HCT116 (cell line): Measurements from ENCODE around the gene SPATS2L. TPM values are rescaled to one million over a fixed set of nuclear protein-coding genes. Genes with fewer than 3 reads are reported as not detected.
A peak's percentile ranks its signal among the peaks of the same experiment; 100 is the strongest.

Experiments used
- ATAC-seq: fragments of 200-7000 bp; cut with Tn5 transposase; 2 replicates; pipeline ENCODE4 v1.9.1; 2020; ENCODE audit warnings: mild to moderate bottlenecking, moderate library complexity
- BruUV-seq: library from RNA; stranded (reverse); fragments of 400-500 nt; replicated peaks from 2 replicates; lab custom pipeline; 2021; lab: Mats Ljungman, UMichigan
- CTCF ChIA-PET: fragments of 300-600 bp; sonication (Branson Sonifier 250); formaldehyde crosslinking; loops from one replicate; lab custom pipeline; 2021; ENCODE audit warnings: antibody characterized with exemption; lab: Charles Lee
- POLR2A ChIA-PET: fragments of 300-600, 350-600 bp; sonication (Branson Sonifier 250); formaldehyde crosslinking; loops from one replicate; lab custom pipeline; 2021; ENCODE audit warnings: antibody characterized with exemption; lab: Charles Lee
- RAD21 ChIA-PET, 2 experiments: fragments of 300-600 bp; sonication (Branson Sonifier 250); formaldehyde crosslinking; loops; one replicate each; lab custom pipeline; 2023; ENCODE audit warnings: low total read pairs in 2 of 2; ENCODE audit not compliant: uncharacterized antibody in 2 of 2, unreplicated experiment in 2 of 2, low non-redundant PET in 1 of 2; lab: Charles Lee
- DNase-seq: peaks from one replicate; pipeline ENCODE4 v3.0.0-alpha.2; 2010; ENCODE audit warnings: low read depth, low spot score
- H2AFZ ChIP-seq: fragments of 200-600 bp; shearing (Covaris generic), sonication (generic); 2 replicates; pipeline ENCODE4 v1.6.1; 2017; ENCODE audit warnings: low read depth, mixed run types, mixed read lengths, antibody characterized with exemption, low read length; ENCODE audit not compliant: poor library complexity, severe bottlenecking
- H3K27ac ChIP-seq: 2 replicates; pipeline ENCODE4 v1.5.1; 2012; ENCODE audit warnings: low read depth, low read length
- H3K27me3 ChIP-seq: fragments of 200-600 bp; sonication (generic); 2 replicates; pipeline ENCODE4 v1.6.1; 2016; ENCODE audit warnings: mixed run types, low read length, mixed read lengths; ENCODE audit not compliant: insufficient read depth
- H3K36me3 ChIP-seq, 2 experiments: fragments of 200-500 bp in 1 of 2; fragments of 200-600 bp in 1 of 2; sonication (Bioruptor generic) in 1 of 2; sonication (generic) in 1 of 2; 2 replicates each; pipeline versions ENCODE4 v1.5.1 to v1.6.1; 2014 to 2016; ENCODE audit warnings: low read length in 2 of 2, inconsistent platforms in 1 of 2, mixed read lengths in 1 of 2, mixed run types in 1 of 2; ENCODE audit not compliant: insufficient read depth in 2 of 2, control insufficient read depth in 1 of 2
- H3K4me1 ChIP-seq, 2 experiments: fragments of 200-600 bp in 1 of 2; sonication (generic) in 1 of 2; 2 replicates each; pipeline versions ENCODE4 v1.5.1 to v1.6.1; 2012 to 2017; ENCODE audit warnings: low read length in 2 of 2, inconsistent platforms in 1 of 2, mild to moderate bottlenecking in 1 of 2, mixed read lengths in 1 of 2, mixed run types in 1 of 2, moderate library complexity in 1 of 2; ENCODE audit not compliant: insufficient read depth in 2 of 2, control insufficient read depth in 1 of 2
- H3K4me2 ChIP-seq: fragments of 200-600 bp; sonication (generic); 2 replicates; pipeline ENCODE4 v1.6.1; 2017; ENCODE audit warnings: mixed run types, low read length, mixed read lengths
- H3K4me3 ChIP-seq, 2 experiments: fragments of 200-600 bp in 1 of 2; sonication (generic) in 1 of 2; replicated peaks in 1 of 2; 2 replicates each; pipeline ENCODE4 v1.5.1; 2011 to 2016; ENCODE audit warnings: low read length in 2 of 2, control low read depth in 1 of 2, low read depth in 1 of 2, mild to moderate bottlenecking in 1 of 2, mixed read lengths in 1 of 2, mixed run types in 1 of 2
- H3K79me2 ChIP-seq: fragments of 200-600 bp; sonication (generic); 2 replicates; pipeline ENCODE4 v1.6.1; 2017; ENCODE audit warnings: mild to moderate bottlenecking, mixed run types, low read length, moderate library complexity, mixed read lengths; ENCODE audit not compliant: insufficient read depth
- H3K9ac ChIP-seq: fragments of 200-600 bp; sonication (generic); 2 replicates; pipeline ENCODE4 v1.6.1; 2016; ENCODE audit warnings: low read length, mixed read lengths
- H3K9me2 ChIP-seq: fragments of 200-600 bp; sonication (generic), shearing (Covaris generic); 2 replicates; pipeline ENCODE4 v1.6.1; 2017; ENCODE audit warnings: mixed run types, mild to moderate bottlenecking, moderate library complexity; ENCODE audit not compliant: insufficient read depth
- H3K9me3 ChIP-seq, 2 experiments: fragments of 200-500 bp in 1 of 2; fragments of 200-600 bp in 1 of 2; sonication (Bioruptor generic) in 1 of 2; sonication (generic) in 1 of 2; 2 replicates each; pipeline ENCODE4 v1.6.1; 2014 to 2017; ENCODE audit warnings: low read length in 2 of 2, mixed read lengths in 2 of 2, inconsistent platforms in 1 of 2, low read depth in 1 of 2, mild to moderate bottlenecking in 1 of 2, mixed run types in 1 of 2, moderate library complexity in 1 of 2; ENCODE audit not compliant: control insufficient read depth in 1 of 2, insufficient read depth in 1 of 2
- H4K20me1 ChIP-seq: fragments of 200-600 bp; sonication (generic), shearing (Covaris generic); 2 replicates; pipeline ENCODE4 v1.6.1; 2017; ENCODE audit warnings: mixed run types, mild to moderate bottlenecking, moderate library complexity; ENCODE audit not compliant: insufficient read depth
- EGR1 ChIP-seq: IDR thresholded peaks from 2 replicates; pipeline ENCODE4 v1.6.1; 2012; ENCODE audit warnings: low read depth
- ELF1 ChIP-seq: IDR thresholded peaks from 2 replicates; pipeline ENCODE4 v1.6.1; 2012; ENCODE audit warnings: low read depth, borderline replicate concordance
- EZH2 ChIP-seq: fragments of 200-600 bp; sonication (generic); IDR thresholded peaks from 2 replicates; pipeline ENCODE4 v1.6.1; 2017; ENCODE audit warnings: antibody characterized with exemption, mixed run types
- POLR2AphosphoS5 ChIP-seq: IDR thresholded peaks from 2 replicates; pipeline ENCODE4 v1.6.1; 2011; ENCODE audit warnings: mild to moderate bottlenecking, low read depth, low read length, moderate library complexity
- RAD21 ChIP-seq: IDR thresholded peaks from 2 replicates; pipeline ENCODE4 v1.6.1; 2012; ENCODE audit warnings: low read depth, mild to moderate bottlenecking
- SIN3A ChIP-seq: IDR thresholded peaks from 2 replicates; pipeline ENCODE4 v1.6.1; 2012; ENCODE audit warnings: low read depth
- TCF7L2 ChIP-seq: IDR thresholded peaks from 2 replicates; pipeline ENCODE4 v1.7.0; 2011; ENCODE audit warnings: borderline replicate concordance, inconsistent platforms; ENCODE audit not compliant: insufficient read depth, insufficient read length; ENCODE audit errors: extremely low read depth
- ZBTB33 ChIP-seq: IDR thresholded peaks from 2 replicates; pipeline ENCODE4 v1.6.1; 2011; ENCODE audit warnings: mild to moderate bottlenecking, low read length, moderate library complexity; ENCODE audit not compliant: insufficient replicate concordance; ENCODE audit errors: extremely low read depth
- ZFX ChIP-seq: fragments of 450-650 bp; IDR thresholded peaks from 2 replicates; pipeline ENCODE4 v1.6.1; 2017
- intact Hi-C: fragments of 100-400 bp; cut with micrococcal nuclease; formaldehyde crosslinking; loops from 2 replicates; pipeline ENCODE4 v1.10.0; 2022
- total RNA-seq: library from RNA; stranded (reverse); gene quantifications from one replicate; pipeline ENCODE4 v1.2.1, GENCODE V29; 2021; ENCODE audit not compliant: unreplicated experiment
- TF ChIP-seq, protein P1 (sequence below), 3 experiments: fragments of 200-600 bp in 1 of 3; sonication (generic) in 1 of 3; IDR thresholded peaks in 2 of 3; conservative IDR thresholded peaks in 1 of 3; 2 replicates each; pipeline ENCODE4 v1.5.1; 2012 to 2017; ENCODE audit warnings: low read depth in 2 of 3, low read length in 2 of 3, antibody characterized with exemption in 1 of 3, borderline replicate concordance in 1 of 3, control low read depth in 1 of 3, mild to moderate bottlenecking in 1 of 3, mixed read lengths in 1 of 3, mixed run types in 1 of 3, moderate library complexity in 1 of 3; ENCODE audit not compliant: insufficient read depth in 1 of 3
- TF ChIP-seq, protein P2 (sequence below): IDR thresholded peaks from 2 replicates; pipeline ENCODE4 v1.6.1; 2012
- TF ChIP-seq, protein P3 (sequence below): IDR thresholded peaks from 2 replicates; pipeline ENCODE4 v1.6.1; 2012

Gene SPATS2L
- total RNA-seq, 1 experiment from 2014 or later: 87.1 TPM

DNA sequence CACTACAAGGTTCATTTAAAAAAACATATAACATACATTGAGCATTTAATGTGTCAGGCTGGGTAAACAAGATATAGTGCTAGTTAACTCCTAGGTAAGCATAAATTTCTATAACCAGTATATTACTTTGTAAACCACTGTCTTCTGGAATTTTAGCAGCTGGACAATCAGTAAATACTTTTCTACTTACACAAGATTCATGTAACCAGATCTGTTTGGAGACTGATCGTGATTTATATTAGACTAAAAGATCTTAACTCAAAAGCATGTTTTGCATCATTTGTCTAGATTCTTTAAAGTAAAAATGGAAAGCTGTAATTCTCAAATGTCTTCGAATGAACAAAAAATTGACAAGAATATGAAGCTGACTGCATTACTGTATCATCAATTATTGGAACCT is 218.6 kb downstream of the SPATS2L start:
- no peak for TF ChIP-seq EZH2
- TF ChIP-seq, protein P1, sequence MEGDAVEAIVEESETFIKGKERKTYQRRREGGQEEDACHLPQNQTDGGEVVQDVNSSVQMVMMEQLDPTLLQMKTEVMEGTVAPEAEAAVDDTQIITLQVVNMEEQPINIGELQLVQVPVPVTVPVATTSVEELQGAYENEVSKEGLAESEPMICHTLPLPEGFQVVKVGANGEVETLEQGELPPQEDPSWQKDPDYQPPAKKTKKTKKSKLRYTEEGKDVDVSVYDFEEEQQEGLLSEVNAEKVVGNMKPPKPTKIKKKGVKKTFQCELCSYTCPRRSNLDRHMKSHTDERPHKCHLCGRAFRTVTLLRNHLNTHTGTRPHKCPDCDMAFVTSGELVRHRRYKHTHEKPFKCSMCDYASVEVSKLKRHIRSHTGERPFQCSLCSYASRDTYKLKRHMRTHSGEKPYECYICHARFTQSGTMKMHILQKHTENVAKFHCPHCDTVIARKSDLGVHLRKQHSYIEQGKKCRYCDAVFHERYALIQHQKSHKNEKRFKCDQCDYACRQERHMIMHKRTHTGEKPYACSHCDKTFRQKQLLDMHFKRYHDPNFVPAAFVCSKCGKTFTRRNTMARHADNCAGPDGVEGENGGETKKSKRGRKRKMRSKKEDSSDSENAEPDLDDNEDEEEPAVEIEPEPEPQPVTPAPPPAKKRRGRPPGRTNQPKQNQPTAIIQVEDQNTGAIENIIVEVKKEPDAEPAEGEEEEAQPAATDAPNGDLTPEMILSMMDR (IDR thresholded peaks at IDR 0.05 in 2 of 3, conservative IDR thresholded peaks at IDR 0.05 in 1 of 3; ENCODE audit: borderline replicate concordance in 1 of 3, insufficient read depth in 1 of 3, low read depth in 2 of 3, low read length in 2 of 3): no peak
- no peaks in the 10 kb centered on the region for H3K9me3 ChIP-seq
- H2AFZ ChIP-seq: peak overlapping the region; percentile 81
- ChIA-PET POLR2A (no interaction called here), RAD21 (interaction anchor here in 1 of 2 experiments (0.8 kb wide), 1 partner anchor 15 kb away, joined by 3 read pairs; the partner anchor contains the start of gene KCTD18), CTCF (no interaction called here)
- ATAC-seq: no peak
- peak overlapping the region in 1 of 2 experiments; percentile 96; a peak in 2 of 4 replicates for H3K4me3 ChIP-seq
- H3K27ac ChIP-seq: no peak overlapping the region
- no peaks in the 10 kb centered on the region for H4K20me1 ChIP-seq
- BruUV-seq: no TSS peak
- DNase-seq: no peak
- H3K4me1 ChIP-seq: peaks cover 4 to 22% of the 10 kb centered on the region in 2 experiments; a peak in 3 of 4 replicates
- no peaks in the 10 kb centered on the region for H3K27me3 ChIP-seq
- H3K36me3 ChIP-seq: no peaks in the 10 kb centered on the region
- no peaks in the 10 kb centered on the region for H3K9me2 ChIP-seq
- H3K9ac ChIP-seq: no peak overlapping the region
- H3K79me2 ChIP-seq: peaks cover 40% of the 10 kb centered on the region
- intact Hi-C loops: no loop called here
- peak overlapping the region; percentile 92 for H3K4me2 ChIP-seq

DNA sequence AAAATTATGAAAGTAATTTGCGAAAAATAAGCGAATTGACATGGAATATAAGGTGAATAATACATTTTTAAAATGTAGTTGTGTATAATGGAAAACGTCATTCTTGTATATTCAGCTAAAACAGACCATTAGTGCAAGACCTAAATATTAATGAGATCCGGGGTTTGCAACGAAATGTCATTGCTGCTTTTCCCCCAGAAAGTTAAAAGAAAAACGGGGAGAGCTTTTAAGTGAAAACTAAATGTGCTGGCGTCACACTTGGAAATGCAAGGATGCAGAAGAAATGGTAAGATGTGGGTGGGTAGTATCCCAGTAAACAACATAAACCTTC is 219.0 kb downstream of the SPATS2L start:
- ChIA-PET CTCF (no interaction called here), POLR2A (no interaction called here), RAD21 (interaction anchor here in 1 of 2 experiments (0.8 kb wide), 1 partner anchor 16 kb away, joined by 3 read pairs; the partner anchor contains the start of gene KCTD18)
- ATAC-seq: no peak; the same call in 1 of the 2 replicates
- intact Hi-C loops: no loop called here
- peak overlapping the region; percentile 38 for H3K9ac ChIP-seq
- H3K27me3 ChIP-seq: no peaks in the 10 kb centered on the region
- H4K20me1 ChIP-seq: no peaks in the 10 kb centered on the region
- peaks cover 4 to 22% of the 10 kb centered on the region in 2 experiments; a peak in 3 of 4 replicates for H3K4me1 ChIP-seq
- peak overlapping the region; percentile 93 to 96 for H3K4me3 ChIP-seq
- H3K27ac ChIP-seq: no peak overlapping the region
- H3K9me3 ChIP-seq: no peaks in the 10 kb centered on the region
- TSS peak; percentile 77 for BruUV-seq
- H2AFZ ChIP-seq: peak overlapping the region; percentile 82
- H3K36me3 ChIP-seq: no peaks in the 10 kb centered on the region
- no peak for DNase-seq
- peak overlapping the region; percentile 92 for H3K4me2 ChIP-seq
- peaks cover 45% of the 10 kb centered on the region for H3K79me2 ChIP-seq
- H3K9me2 ChIP-seq: no peaks in the 10 kb centered on the region
- TF ChIP-seq, protein P1 (IDR thresholded peaks at IDR 0.05 in 2 of 3, conservative IDR thresholded peaks at IDR 0.05 in 1 of 3; ENCODE audit: borderline replicate concordance in 1 of 3, insufficient read depth in 1 of 3, low read depth in 2 of 3, low read length in 2 of 3): no peak
- TF ChIP-seq TCF7L2: no peak
- TF ChIP-seq, protein P2, sequence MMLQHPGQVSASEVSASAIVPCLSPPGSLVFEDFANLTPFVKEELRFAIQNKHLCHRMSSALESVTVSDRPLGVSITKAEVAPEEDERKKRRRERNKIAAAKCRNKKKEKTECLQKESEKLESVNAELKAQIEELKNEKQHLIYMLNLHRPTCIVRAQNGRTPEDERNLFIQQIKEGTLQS: no peak
- TF ChIP-seq POLR2AphosphoS5: no peak
- TF ChIP-seq, protein P3, sequence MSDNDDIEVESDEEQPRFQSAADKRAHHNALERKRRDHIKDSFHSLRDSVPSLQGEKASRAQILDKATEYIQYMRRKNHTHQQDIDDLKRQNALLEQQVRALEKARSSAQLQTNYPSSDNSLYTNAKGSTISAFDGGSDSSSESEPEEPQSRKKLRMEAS: no peak
- no peak for TF ChIP-seq ZBTB33
- no peak for TF ChIP-seq ELF1
- no peak for TF ChIP-seq SIN3A
- TF ChIP-seq RAD21: no peak
- no peak for TF ChIP-seq EZH2
- TF ChIP-seq ZFX: no peak
- TF ChIP-seq EGR1: no peak
